ENCODE results near the gene GALNT4. TPM values are rescaled to one million over a fixed set of nuclear protein-coding genes. Genes with fewer than 3 reads are reported as not detected.

Gene GALNT4
- 10 to 100 TPM in 2 of 4 donors, 1 to 10 TPM in 2; 8.1 to 10.8 (median 10.1) TPM for polyA plus RNA-seq (ENCODE audit: insufficient read length in 4 of 4)

- DNase-seq (ENCODE audit: low read depth in 4 of 4, low spot score in 2 of 4) = peak; percentile 79 to 91 (median 84)
Measured at GRCh38 chr12:89524541-89525304, at the start of gene GALNT4. Gene GALNT4 (minus strand): TSS chr12:89524796. CDS start chr12:89524549, 247 bp downstream.

GRCh38 chr12:89573051-89573810 lies 48.6 kb upstream of the GALNT4 start:
- DNase-seq (ENCODE audit: low read depth in 4 of 4, low spot score in 2 of 4) = no peak

- no peak for DNase-seq (ENCODE audit: low read depth in 4 of 4, low spot score in 2 of 4)
Measured at GRCh38 chr12:89571491-89572195, 47.0 kb upstream of the GALNT4 start.

GRCh38 chr12:89568484-89568883 lies 43.9 kb upstream of the GALNT4 start:
- DNase-seq (ENCODE audit: low read depth in 4 of 4, low spot score in 2 of 4) = no peak

- no peak for DNase-seq (ENCODE audit: low read depth in 4 of 4, low spot score in 2 of 4)
Measured at GRCh38 chr12:89567691-89568239, 43.2 kb upstream of the GALNT4 start.

GRCh38 chr12:89566615-89567014 lies 42.0 kb upstream of the GALNT4 start:
- DNase-seq (ENCODE audit: low read depth in 4 of 4, low spot score in 2 of 4) = no peak

- no peak for DNase-seq (ENCODE audit: low read depth in 4 of 4, low spot score in 2 of 4)
Measured at GRCh38 chr12:89565002-89565401, 40.4 kb upstream of the GALNT4 start.

GRCh38 chr12:89559753-89560152 lies 35.2 kb upstream of the GALNT4 start:
- no peak for DNase-seq (ENCODE audit: low read depth in 4 of 4, low spot score in 2 of 4)

- DNase-seq (ENCODE audit: low read depth in 4 of 4, low spot score in 2 of 4) = no peak
Measured at GRCh38 chr12:89556976-89557375, 32.4 kb upstream of the GALNT4 start.

- no peak for DNase-seq (ENCODE audit: low read depth in 4 of 4, low spot score in 2 of 4)
Measured at GRCh38 chr12:89552376-89552775, 27.8 kb upstream of the GALNT4 start.

GRCh38 chr12:89551747-89552146 lies 27.2 kb upstream of the GALNT4 start:
- DNase-seq (ENCODE audit: low read depth in 4 of 4, low spot score in 2 of 4) = no peak

- no peak for DNase-seq (ENCODE audit: low read depth in 4 of 4, low spot score in 2 of 4)
Measured at GRCh38 chr12:89547101-89547500, 22.5 kb upstream of the GALNT4 start.

GRCh38 chr12:89546151-89546550 lies 21.6 kb upstream of the GALNT4 start:
- no peak for DNase-seq (ENCODE audit: low read depth in 4 of 4, low spot score in 2 of 4)

GRCh38 chr12:89544681-89545184 lies 20.1 kb upstream of the GALNT4 start:
- peak in 2 of 4 donors; percentile 38 to 49 for DNase-seq (ENCODE audit: low read depth in 4 of 4, low spot score in 2 of 4)

- DNase-seq (ENCODE audit: low read depth in 4 of 4, low spot score in 2 of 4) = no peak
Measured at GRCh38 chr12:89544022-89544421, 19.4 kb upstream of the GALNT4 start.

GRCh38 chr12:89542912-89543592 lies 18.5 kb upstream of the GALNT4 start:
- peak in 2 of 4 donors; percentile 72 to 81 for DNase-seq (ENCODE audit: low read depth in 4 of 4, low spot score in 2 of 4)

- DNase-seq (ENCODE audit: low read depth in 4 of 4, low spot score in 2 of 4) = no peak
Measured at GRCh38 chr12:89542236-89542635, 17.6 kb upstream of the GALNT4 start.

- no peak for DNase-seq (ENCODE audit: low read depth in 4 of 4, low spot score in 2 of 4)
Measured at GRCh38 chr12:89540586-89540985, 16.0 kb upstream of the GALNT4 start.

- DNase-seq (ENCODE audit: low read depth in 4 of 4, low spot score in 2 of 4) = no peak
Measured at GRCh38 chr12:89539426-89540223, 15.0 kb upstream of the GALNT4 start.

Data from left renal cortex interstitium (tissue), 4 donors.